ENCODE measurements around the gene AACS. TPM values are rescaled to one million over a fixed set of nuclear protein-coding genes. Genes with fewer than 3 reads are reported as not detected.
"Not testable (repeated sequence)": the region's sequence is repeated elsewhere in the genome, so short reads cannot be mapped to it uniquely, and the experiment has no call there.

Gene AACS
- total RNA-seq, 4 donors from 2014 or later, result 38.0 to 53.3 (median 44.3) TPM

- 96 to 98% methylated on average over 8 of the region's 8 CpGs for WGBS, 2 donors
- H3K36me3 ChIP-seq, result peaks cover 0 to 86% (median 0%) of the 10 kb centered on the region in 3 donors
- H3K4me3 ChIP-seq, result no peak overlapping the region
- H3K4me1 ChIP-seq, result no peaks in the 10 kb centered on the region
- TF ChIP-seq CTCF (IDR thresholded peaks at IDR 0.05) (no peak), POLR2A (IDR thresholded peaks at IDR 0.05) (no peak)
- H3K27me3 ChIP-seq, result no peaks in the 10 kb centered on the region
- no peak overlapping the region for H3K27ac ChIP-seq
- intact Hi-C loops (cut with DNase I), result no loop called here
- no peaks in the 10 kb centered on the region for H3K9me3 ChIP-seq
- DNase-seq, result no peak
Observed at GRCh38 chr12:125135906-125136305, 70.7 kb downstream of the AACS start.

- Histone ChIP-seq H3K4me1 (no peaks in the 10 kb centered on the region), H3K27me3 (no peaks in the 10 kb centered on the region), H3K9me3 (no peaks in the 10 kb centered on the region), H3K4me3 (no peak overlapping the region), H3K36me3 (peaks cover 0 to 79% (median 0%) of the 10 kb centered on the region in 3 donors), H3K27ac (no peak overlapping the region)
- no peak for DNase-seq
- WGBS, 2 donors, result 88 to 89% methylated on average over 11 to 14 of the region's 19 CpGs
- intact Hi-C loops (cut with DNase I), result no loop called here
- TF ChIP-seq POLR2A (IDR thresholded peaks at IDR 0.05), result no peak
Observed at GRCh38 chr12:125136702-125137101, 71.5 kb downstream of the AACS start.

- Histone ChIP-seq H3K27me3 (no peaks in the 10 kb centered on the region), H3K36me3 (peaks cover 0 to 67% (median 0%) of the 10 kb centered on the region in 3 donors), H3K27ac (no peak overlapping the region), H3K4me3 (no peak overlapping the region), H3K4me1 (no peaks in the 10 kb centered on the region), H3K9me3 (no peaks in the 10 kb centered on the region)
- TF ChIP-seq POLR2A (IDR thresholded peaks at IDR 0.05) (no peak), CTCF (IDR thresholded peaks at IDR 0.05) (no peak)
- no peak for DNase-seq
- intact Hi-C loops (cut with DNase I), result no loop called here
- 83 to 88% methylated on average over 17 of the region's 17 CpGs for WGBS, 2 donors
Observed at GRCh38 chr12:125137766-125138344, 72.6 kb downstream of the AACS start.

GRCh38 chr12:125140279-125141209, 75.3 kb downstream of the AACS start:
- intact Hi-C loops (cut with DNase I), result no loop called here
- Histone ChIP-seq H3K27me3 (no peaks in the 10 kb centered on the region), H3K27ac (no peak overlapping the region), H3K4me3 (no peak overlapping the region), H3K36me3 (peaks cover 0 to 42% (median 0%) of the 10 kb centered on the region in 3 donors), H3K4me1 (no peaks in the 10 kb centered on the region), H3K9me3 (no peaks in the 10 kb centered on the region)
- WGBS, 2 donors, result 59 to 65% methylated on average over 12 to 14 of the region's 22 CpGs
- TF ChIP-seq CTCF (IDR thresholded peaks at IDR 0.05) (no peak), POLR2A (IDR thresholded peaks at IDR 0.05) (no peak)
- no peak for DNase-seq

- H3K27me3 ChIP-seq; H3K4me1 ChIP-seq; intact Hi-C loops (cut with DNase I); H3K9me3 ChIP-seq; H3K4me3 ChIP-seq; H3K27ac ChIP-seq; DNase-seq: not testable (repeated sequence)
- H3K36me3 ChIP-seq, result peaks cover 0 to 35% (median 0%) of the 10 kb centered on the region in 3 donors
- WGBS, 2 donors, result 80 to 91% methylated on average over 1 to 11 of the region's 11 CpGs
Observed at GRCh38 chr12:125141210-125141573, 76.0 kb downstream of the AACS start.

GRCh38 chr12:125142601-125143000, 77.4 kb downstream of the AACS start:
- no peak overlapping the region for H3K27ac ChIP-seq
- no peaks in the 10 kb centered on the region for H3K9me3 ChIP-seq
- no peaks in the 10 kb centered on the region for H3K27me3 ChIP-seq
- intact Hi-C loops (cut with DNase I), result no loop called here
- H3K4me1 ChIP-seq, result no peaks in the 10 kb centered on the region
- no peak overlapping the region for H3K4me3 ChIP-seq
- H3K36me3 ChIP-seq, result peaks cover 0 to 21% (median 0%) of the 10 kb centered on the region in 3 donors
- no peak for DNase-seq
- TF ChIP-seq POLR2A (IDR thresholded peaks at IDR 0.05) (no peak), CTCF (IDR thresholded peaks at IDR 0.05) (no peak)
- 71 to 81% methylated on average over 3 to 5 of the region's 9 CpGs for WGBS, 2 donors

Measured in esophagus squamous epithelium (tissue), 5 donors.